A673 (cell line): Measurements from ENCODE around the gene BACH1. TPM values are rescaled to one million over a fixed set of nuclear protein-coding genes. Genes with fewer than 3 reads are reported as not detected.
"Not testable (repeated sequence)": the region's sequence is repeated elsewhere in the genome, so short reads cannot be mapped to it uniquely, and the experiment has no call there.

Experiments used
- BruUV-seq: library from RNA; stranded (reverse); fragments of 400-500 nt; replicated peaks from 2 replicates; lab custom pipeline; 2021; lab: Mats Ljungman, UMichigan
- CTCF ChIA-PET: fragments of 300-600 bp; sonication (Branson Sonifier 250); formaldehyde crosslinking; loops from one replicate; lab custom pipeline; 2022; ENCODE audit warnings: antibody characterized with exemption; lab: Charles Lee
- POLR2A ChIA-PET: fragments of 300-600 bp; sonication (Branson Sonifier 250); formaldehyde crosslinking; loops from one replicate; lab custom pipeline; 2022; ENCODE audit warnings: antibody characterized with exemption; ENCODE audit not compliant: low non-redundant PET; lab: Charles Lee
- DNase-seq: peaks from one replicate; pipeline ENCODE4 v3.0.0-alpha.2; 2015; ENCODE audit warnings: low spot score
- H3K27ac ChIP-seq: fragments of 200-600 bp; sonication (generic); 2 replicates; pipeline ENCODE4 v1.5.1; 2016; ENCODE audit warnings: mixed run types, low read depth, mild to moderate bottlenecking, mixed read lengths, antibody characterized with exemption, low read length; ENCODE audit not compliant: poor library complexity, severe bottlenecking
- H3K27me3 ChIP-seq: fragments of 200-600 bp; sonication (generic); replicated peaks from 2 replicates; pipeline ENCODE4 v1.6.1; 2017; ENCODE audit warnings: mixed run types, low read depth, mild to moderate bottlenecking, mixed read lengths, antibody characterized with exemption, low read length; ENCODE audit not compliant: insufficient read depth, poor library complexity
- H3K36me3 ChIP-seq: fragments of 200-600 bp; sonication (generic); 2 replicates; pipeline ENCODE4 v1.6.1; 2016; ENCODE audit warnings: mixed run types, mild to moderate bottlenecking, mixed read lengths, antibody characterized with exemption, low read length; ENCODE audit not compliant: insufficient read depth, poor library complexity, severe bottlenecking
- H3K4me1 ChIP-seq: fragments of 200-600 bp; sonication (generic); 2 replicates; pipeline ENCODE4 v1.6.1; 2017; ENCODE audit warnings: mixed run types, mild to moderate bottlenecking, mixed read lengths, antibody characterized with exemption, low read length; ENCODE audit not compliant: insufficient read depth, poor library complexity, severe bottlenecking
- H3K4me3 ChIP-seq: fragments of 200-600 bp; sonication (generic); 2 replicates; pipeline ENCODE4 v1.5.1; 2016; ENCODE audit warnings: low read depth, mixed run types, mild to moderate bottlenecking, mixed read lengths, low read length; ENCODE audit not compliant: poor library complexity, severe bottlenecking
- H3K9me3 ChIP-seq: fragments of 200-600 bp; sonication (generic); 2 replicates; pipeline ENCODE4 v1.6.1; 2016; ENCODE audit warnings: mixed run types, low read depth, mild to moderate bottlenecking, mixed read lengths, antibody characterized with exemption, low read length; ENCODE audit not compliant: poor library complexity, severe bottlenecking
- CTCF ChIP-seq: fragments of 300-800, 200-600 bp; sonication (generic); conservative IDR thresholded peaks from 2 replicates; pipeline ENCODE4 v1.5.1; 2017; ENCODE audit warnings: low read depth, mild to moderate bottlenecking, antibody characterized with exemption, low read length, moderate library complexity, mixed read lengths
- EZH2 ChIP-seq: fragments of 200-600 bp; sonication (generic); IDR thresholded peaks from 2 replicates; pipeline ENCODE4 v1.6.1; 2017; ENCODE audit warnings: borderline replicate concordance, low read depth, mild to moderate bottlenecking, mixed read lengths, antibody characterized with exemption, low read length; ENCODE audit not compliant: poor library complexity, severe bottlenecking
- intact Hi-C: fragments of 100-400 bp; cut with micrococcal nuclease; formaldehyde crosslinking; loops from one replicate; pipeline ENCODE4 v1.10.0; 2022; ENCODE audit not compliant: unreplicated experiment
- total RNA-seq: library from RNA; stranded (reverse); gene quantifications from 2 replicates; pipeline ENCODE4 v1.2.3, GENCODE V29; 2021

Gene BACH1
- total RNA-seq, 1 experiment from 2014 or later, result 103 TPM

- DNase-seq, result no peak
- no TSS peak for BruUV-seq
- no peak overlapping the region for H3K4me3 ChIP-seq
- peaks cover 20% of the 10 kb centered on the region for H3K4me1 ChIP-seq
- no peaks in the 10 kb centered on the region for H3K27me3 ChIP-seq
- ChIA-PET POLR2A (no interaction called here), CTCF (no interaction called here)
- peaks cover 11% of the 10 kb centered on the region for H3K36me3 ChIP-seq
- no peak for TF ChIP-seq CTCF
- no peak for TF ChIP-seq EZH2
- intact Hi-C loops, result no loop called here
- H3K9me3 ChIP-seq, result no peaks in the 10 kb centered on the region
- no peak overlapping the region for H3K27ac ChIP-seq
Measured at GRCh38 chr21:29351691-29352090, 53.0 kb downstream of the BACH1 start.

DNA sequence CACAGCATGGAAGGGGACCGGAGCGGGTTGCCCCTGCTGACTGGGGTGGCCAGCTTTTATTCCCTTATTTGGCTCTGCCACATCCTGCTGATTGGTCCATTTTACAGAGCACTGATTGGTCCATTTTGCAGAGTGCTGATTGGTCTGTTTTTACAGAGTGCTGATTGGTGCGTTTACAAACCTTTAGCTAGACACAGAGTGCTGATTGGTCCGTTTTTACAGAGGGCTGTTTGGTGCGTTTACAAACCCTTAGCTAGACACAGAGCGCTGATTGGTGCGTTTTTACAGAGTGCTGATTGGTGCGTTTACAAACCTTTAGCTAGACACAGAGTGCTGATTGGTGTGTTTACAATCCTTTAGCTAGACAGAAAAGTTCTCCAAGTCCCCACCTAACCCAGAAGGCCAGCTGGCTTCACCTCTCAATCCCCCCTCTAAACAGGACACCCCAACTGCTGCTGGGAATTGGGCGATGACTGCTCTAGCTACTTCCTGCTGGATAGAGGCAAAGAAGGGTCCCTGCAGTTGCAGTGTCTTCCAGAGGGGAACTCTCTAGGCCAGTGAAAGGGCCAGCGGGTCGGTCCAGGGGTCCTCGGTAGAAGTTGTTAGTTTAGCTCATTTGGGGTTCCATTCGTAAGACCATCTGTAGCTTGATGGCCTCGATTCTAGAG lies 56.5 kb downstream of the BACH1 start:
- CTCF ChIA-PET, result interaction anchor here (0.9 kb wide), 1 partner anchor 135 kb away, joined by 3 read pairs; no protein-coding TSS in a partner anchor
- H3K9me3 ChIP-seq, intact Hi-C loops, H3K4me1 ChIP-seq, BruUV-seq, H3K27ac ChIP-seq, H3K4me3 ChIP-seq, POLR2A ChIA-PET, H3K27me3 ChIP-seq, DNase-seq: not testable (repeated sequence)
- H3K36me3 ChIP-seq, result peaks cover 11% of the 10 kb centered on the region

GRCh38 chr21:29356291-29356690 lies 57.6 kb downstream of the BACH1 start:
- H3K4me1 ChIP-seq, POLR2A ChIA-PET, intact Hi-C loops, H3K27ac ChIP-seq, H3K4me3 ChIP-seq, BruUV-seq, H3K9me3 ChIP-seq, DNase-seq, H3K27me3 ChIP-seq, CTCF ChIA-PET: not testable (repeated sequence)
- peaks cover 11% of the 10 kb centered on the region for H3K36me3 ChIP-seq

DNA sequence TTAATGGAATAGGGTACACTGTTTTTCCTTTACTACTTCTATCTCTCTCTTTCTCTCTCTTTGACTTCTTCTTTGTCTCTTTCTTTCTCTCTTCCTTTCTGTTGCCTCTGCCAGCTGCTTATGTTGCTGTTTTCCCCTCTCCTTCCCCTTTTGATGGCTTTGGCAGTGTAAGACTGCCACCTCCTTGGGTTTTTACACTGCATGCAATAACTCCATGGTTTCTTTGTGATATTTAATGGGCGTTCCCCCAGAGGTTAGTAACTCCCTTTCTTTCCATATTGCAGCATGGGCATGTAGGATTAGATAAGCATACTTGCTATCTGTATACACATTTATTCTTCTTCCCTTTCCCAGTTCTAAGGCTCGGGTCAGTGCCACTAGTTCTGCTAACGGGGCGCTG lies 58.1 kb downstream of the BACH1 start:
- H3K9me3 ChIP-seq, H3K4me1 ChIP-seq, POLR2A ChIA-PET, CTCF ChIA-PET, BruUV-seq, H3K4me3 ChIP-seq, intact Hi-C loops, H3K27me3 ChIP-seq, DNase-seq, H3K27ac ChIP-seq: not testable (repeated sequence)
- peaks cover 11% of the 10 kb centered on the region for H3K36me3 ChIP-seq
